HG02642 (cell line): ENCODE data around the gene SP9.

Experiments used
- ATAC-seq: cut with Tn5 transposase; IDR thresholded peaks from one replicate; pipeline ENCODE4 v1.9.1; 2021; ENCODE audit warnings: mild to moderate bottlenecking; ENCODE audit not compliant: unreplicated experiment, poor library complexity

SP9 gene

GRCh38 chr2:174334781-174335251, at the start of gene SP9:
TSS of gene SP9 (plus strand) at chr2:174334954. CDS start at chr2:174335093, 139 bp downstream.
- no peak for ATAC-seq

- no peak for ATAC-seq
Measured at GRCh38 chr2:174286172-174286571, 48.6 kb upstream of the SP9 start.

GRCh38 chr2:174292908-174293307, 41.8 kb upstream of the SP9 start:
- ATAC-seq: no peak

- no peak for ATAC-seq
Measured at GRCh38 chr2:174300114-174300513, 34.6 kb upstream of the SP9 start.

- ATAC-seq: no peak
Measured at GRCh38 chr2:174312581-174313234, 22.0 kb upstream of the SP9 start.

- no peak for ATAC-seq
Measured at GRCh38 chr2:174322149-174322548, 12.6 kb upstream of the SP9 start.

GRCh38 chr2:174322746-174323145, 12.0 kb upstream of the SP9 start:
- no peak for ATAC-seq

GRCh38 chr2:174324530-174324929, 10.2 kb upstream of the SP9 start:
- ATAC-seq: no peak

- no peak for ATAC-seq
Measured at GRCh38 chr2:174325373-174326160, 9.2 kb upstream of the SP9 start.

- no peak for ATAC-seq
Measured at GRCh38 chr2:174326161-174327020, 8.4 kb upstream of the SP9 start.

- ATAC-seq: no peak
Measured at GRCh38 chr2:174327021-174327840, 7.5 kb upstream of the SP9 start.

- ATAC-seq: no peak
Measured at GRCh38 chr2:174327841-174328113, 7.0 kb upstream of the SP9 start.

GRCh38 chr2:174328114-174328960, 6.4 kb upstream of the SP9 start:
- ATAC-seq: no peak

- no peak for ATAC-seq
Measured at GRCh38 chr2:174328961-174329715, 5.6 kb upstream of the SP9 start.

GRCh38 chr2:174330945-174331594, 3.7 kb upstream of the SP9 start:
- no peak for ATAC-seq

GRCh38 chr2:174331595-174332216, 3.0 kb upstream of the SP9 start:
- ATAC-seq: no peak

GRCh38 chr2:174332217-174332963, 2.4 kb upstream of the SP9 start:
- no peak for ATAC-seq
